Prostate gland (tissue), 2 donors: ENCODE data around the gene CHST13.

ENCODE experiments used
- POLR2A ChIP-seq: fragments of 450-650 bp; IDR thresholded peaks from one replicate; pipeline ENCODE4 v1.6.1; 2016; ENCODE audit warnings: antibody characterized with exemption, mild to moderate bottlenecking
- POLR2AphosphoS5 ChIP-seq: sonication (generic); formaldehyde crosslinking; IDR thresholded peaks from one replicate; pipeline ENCODE4 v1.6.1; 2017; ENCODE audit warnings: antibody characterized with exemption
- TF ChIP-seq, protein P1 (sequence below), 4 experiments: fragments of 200-600 bp in 2 of 4; fragments of 450-650 bp in 2 of 4; sonication (generic) in 2 of 4; IDR thresholded peaks; 1 replicate in 3 of 4; 2 replicates in 1 of 4; pipeline ENCODE4 v1.5.1; 2016 to 2019; ENCODE audit warnings: antibody characterized with exemption in 4 of 4, mild to moderate bottlenecking in 2 of 4, moderate library complexity in 2 of 4

- TF ChIP-seq POLR2A (no peak), POLR2AphosphoS5 (no peak)
- TF ChIP-seq, protein P1, sequence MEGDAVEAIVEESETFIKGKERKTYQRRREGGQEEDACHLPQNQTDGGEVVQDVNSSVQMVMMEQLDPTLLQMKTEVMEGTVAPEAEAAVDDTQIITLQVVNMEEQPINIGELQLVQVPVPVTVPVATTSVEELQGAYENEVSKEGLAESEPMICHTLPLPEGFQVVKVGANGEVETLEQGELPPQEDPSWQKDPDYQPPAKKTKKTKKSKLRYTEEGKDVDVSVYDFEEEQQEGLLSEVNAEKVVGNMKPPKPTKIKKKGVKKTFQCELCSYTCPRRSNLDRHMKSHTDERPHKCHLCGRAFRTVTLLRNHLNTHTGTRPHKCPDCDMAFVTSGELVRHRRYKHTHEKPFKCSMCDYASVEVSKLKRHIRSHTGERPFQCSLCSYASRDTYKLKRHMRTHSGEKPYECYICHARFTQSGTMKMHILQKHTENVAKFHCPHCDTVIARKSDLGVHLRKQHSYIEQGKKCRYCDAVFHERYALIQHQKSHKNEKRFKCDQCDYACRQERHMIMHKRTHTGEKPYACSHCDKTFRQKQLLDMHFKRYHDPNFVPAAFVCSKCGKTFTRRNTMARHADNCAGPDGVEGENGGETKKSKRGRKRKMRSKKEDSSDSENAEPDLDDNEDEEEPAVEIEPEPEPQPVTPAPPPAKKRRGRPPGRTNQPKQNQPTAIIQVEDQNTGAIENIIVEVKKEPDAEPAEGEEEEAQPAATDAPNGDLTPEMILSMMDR (IDR thresholded peaks at IDR 0.05): no peak
These were observed 14.2 kb upstream of the CHST13 start for GRCh38 chr3:126509597-126510307.
